GM21717 (cell line): ENCODE data around the gene VARS1.
"Not testable (repeated sequence)": the region's sequence is repeated elsewhere in the genome, so short reads cannot be mapped to it uniquely, and the experiment has no call there.

Source experiments
- ATAC-seq: cut with Tn5 transposase; IDR thresholded peaks from one replicate; pipeline ENCODE4 v1.9.1; 2021; ENCODE audit warnings: mild to moderate bottlenecking, moderate library complexity; ENCODE audit not compliant: unreplicated experiment

Gene VARS1

GRCh38 chr6:31822036-31822821 lies 26.7 kb upstream of the VARS1 start:
- no peak for ATAC-seq

- ATAC-seq, result no peak
Measured at GRCh38 chr6:31821301-31822035, 25.9 kb upstream of the VARS1 start.

- not testable (repeated sequence) for ATAC-seq
Measured at GRCh38 chr6:31820399-31820798, 24.8 kb upstream of the VARS1 start.

GRCh38 chr6:31819871-31820299 lies 24.3 kb upstream of the VARS1 start:
- no peak for ATAC-seq

GRCh38 chr6:31817929-31818511 lies 22.5 kb upstream of the VARS1 start:
- ATAC-seq, result not testable (repeated sequence)

- ATAC-seq, result not testable (repeated sequence)
Measured at GRCh38 chr6:31817133-31817928, 21.8 kb upstream of the VARS1 start.

- ATAC-seq, result no peak
Measured at GRCh38 chr6:31815025-31815838, 19.7 kb upstream of the VARS1 start, which contains the start of the genes HSPA1A and HSPA1L. Gene HSPA1A (plus strand): TSS chr6:31815543. CDS start chr6:31815757, 214 bp downstream. Gene HSPA1L (minus strand): TSS chr6:31815283. CDS start chr6:31811972, 3,311 bp downstream.

- no peak for ATAC-seq
Measured at GRCh38 chr6:31814677-31815024, 19.1 kb upstream of the VARS1 start.

GRCh38 chr6:31813465-31813849 lies 17.9 kb upstream of the VARS1 start:
- no peak for ATAC-seq

- no peak for ATAC-seq
Measured at GRCh38 chr6:31811645-31812044, 16.1 kb upstream of the VARS1 start.

- ATAC-seq, result not testable (repeated sequence)
Measured at GRCh38 chr6:31808599-31808998, 13.0 kb upstream of the VARS1 start.

GRCh38 chr6:31806470-31807272 lies 11.1 kb upstream of the VARS1 start, which contains the start of gene LSM2:
Gene LSM2 (minus strand): TSS chr6:31806966. CDS start chr6:31806757, 209 bp downstream.
- ATAC-seq, result peak; percentile 75

GRCh38 chr6:31805939-31806469 lies 10.5 kb upstream of the VARS1 start:
- peak; percentile 14 for ATAC-seq

GRCh38 chr6:31801031-31801927 lies 5.7 kb upstream of the VARS1 start:
- ATAC-seq, result not testable (repeated sequence)

GRCh38 chr6:31799781-31800180 lies 4.2 kb upstream of the VARS1 start:
- no peak for ATAC-seq

GRCh38 chr6:31797588-31797987 lies 2.0 kb upstream of the VARS1 start:
- no peak for ATAC-seq

- ATAC-seq, result no peak
Measured at GRCh38 chr6:31796993-31797385, 1.4 kb upstream of the VARS1 start.
